Posterior cingulate gyrus (tissue), 11 donors: Measurements from ENCODE around the gene CCDC190.
"Not testable (repeated sequence)": the region's sequence is repeated elsewhere in the genome, so short reads cannot be mapped to it uniquely, and the experiment has no call there.

ENCODE experiments used
- DNase-seq, 10 donors: peaks; one replicate each; pipeline versions ENCODE4 v3.0.0 to v3.0.0-alpha.2; 2020 to 2021; ENCODE audit warnings: mixed read lengths in 3 of 10
- intact Hi-C: fragments of 100-400 bp; cut with DNase I; formaldehyde crosslinking; loops from one replicate; pipeline ENCODE4 v1.15.1; 2023

CCDC190 gene

DNA sequence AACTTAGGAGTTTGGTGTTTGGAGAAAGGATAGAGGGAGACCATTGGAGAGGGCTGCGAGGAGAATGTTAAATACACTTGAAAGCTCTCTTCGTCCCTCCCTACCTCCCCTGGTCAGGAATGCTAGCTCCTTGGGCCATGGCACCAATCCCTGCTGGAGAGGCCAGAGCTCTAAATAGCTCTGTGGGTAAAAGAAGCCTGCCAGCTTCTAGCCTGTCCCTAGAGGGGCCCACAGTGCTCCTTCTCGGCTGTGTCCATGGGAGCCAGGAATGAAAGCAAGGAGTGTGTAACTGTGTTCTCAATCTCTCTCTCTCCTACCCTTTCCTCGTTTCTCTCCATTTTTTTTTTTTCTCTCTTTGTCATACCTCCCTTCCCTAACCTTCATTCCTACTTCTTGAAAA, at the start of gene CCDC190:
Gene CCDC190, minus strand, starts transcription at position 75 of the 400 bp plus-strand sequence. CDS start 1,529 bp downstream, outside the sequence.
- intact Hi-C loops = no loop called here
- DNase-seq = peak in 1 of 10 donors; percentile 66

GRCh38 chr1:162910161-162910560, 49.2 kb upstream of the CCDC190 start:
- no peak for DNase-seq
- intact Hi-C loops = no loop called here

DNA sequence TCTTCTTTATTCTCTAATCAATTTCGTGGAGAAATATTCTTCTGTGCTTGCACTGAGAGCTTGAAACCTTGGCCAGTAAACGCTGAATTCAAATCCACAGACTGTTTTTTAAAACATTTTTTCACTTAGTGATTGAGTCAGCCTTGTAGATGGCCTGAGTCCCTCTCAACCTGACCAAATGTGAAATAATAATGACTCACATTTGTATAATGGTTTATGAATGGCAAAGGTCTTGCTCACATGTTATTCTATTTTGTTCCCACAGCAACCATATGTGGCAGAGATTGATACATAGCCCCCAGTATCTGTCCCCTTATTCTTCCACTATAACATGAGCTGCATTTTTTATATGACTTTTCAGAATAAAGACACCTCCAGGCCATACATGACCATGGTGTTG, 47.8 kb upstream of the CCDC190 start:
- intact Hi-C loops = no loop called here

DNA sequence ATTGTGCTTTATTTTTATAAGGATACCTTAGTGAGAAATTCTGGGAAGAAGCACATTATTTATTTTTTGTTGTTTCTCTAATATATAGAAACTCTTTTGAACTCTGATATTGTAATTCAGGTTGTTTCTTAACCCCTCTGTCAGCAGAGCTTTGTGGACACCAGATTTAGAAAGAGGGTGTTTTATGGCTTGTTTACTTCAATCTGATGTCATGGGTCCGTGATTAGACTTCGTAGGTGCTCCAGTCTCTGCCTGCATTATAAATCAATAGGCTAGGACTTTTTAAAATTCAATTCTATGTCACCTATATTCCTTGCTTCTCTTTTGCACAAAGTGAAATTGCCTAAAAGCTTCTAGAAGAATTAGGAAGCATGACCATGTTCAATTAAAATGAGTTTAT, 47.3 kb upstream of the CCDC190 start:
- no peak for DNase-seq
- intact Hi-C loops = no loop called here

More for the DNA sequence above, 47.8 kb upstream of the CCDC190 start:
- DNase-seq = no peak

DNA sequence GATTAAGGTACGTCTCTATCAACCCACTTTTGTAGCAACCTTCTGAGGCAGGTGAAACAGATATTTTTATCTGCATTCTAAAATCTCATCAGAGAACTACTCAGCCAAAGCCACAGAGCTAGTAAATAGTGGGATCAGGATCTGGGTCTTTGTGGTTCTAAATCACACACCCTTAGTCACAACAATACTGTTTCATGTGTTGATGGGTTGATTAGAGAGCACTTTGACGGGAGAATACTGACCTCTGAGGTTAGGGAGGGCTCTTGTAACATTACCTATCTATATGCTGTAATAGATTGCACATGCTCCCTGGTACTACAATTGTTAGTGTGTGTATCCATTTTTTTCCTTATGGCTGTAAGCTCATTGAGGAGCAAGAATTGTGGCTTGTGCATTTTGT, 45.5 kb upstream of the CCDC190 start:
- no peak for DNase-seq
- intact Hi-C loops = no loop called here

DNA sequence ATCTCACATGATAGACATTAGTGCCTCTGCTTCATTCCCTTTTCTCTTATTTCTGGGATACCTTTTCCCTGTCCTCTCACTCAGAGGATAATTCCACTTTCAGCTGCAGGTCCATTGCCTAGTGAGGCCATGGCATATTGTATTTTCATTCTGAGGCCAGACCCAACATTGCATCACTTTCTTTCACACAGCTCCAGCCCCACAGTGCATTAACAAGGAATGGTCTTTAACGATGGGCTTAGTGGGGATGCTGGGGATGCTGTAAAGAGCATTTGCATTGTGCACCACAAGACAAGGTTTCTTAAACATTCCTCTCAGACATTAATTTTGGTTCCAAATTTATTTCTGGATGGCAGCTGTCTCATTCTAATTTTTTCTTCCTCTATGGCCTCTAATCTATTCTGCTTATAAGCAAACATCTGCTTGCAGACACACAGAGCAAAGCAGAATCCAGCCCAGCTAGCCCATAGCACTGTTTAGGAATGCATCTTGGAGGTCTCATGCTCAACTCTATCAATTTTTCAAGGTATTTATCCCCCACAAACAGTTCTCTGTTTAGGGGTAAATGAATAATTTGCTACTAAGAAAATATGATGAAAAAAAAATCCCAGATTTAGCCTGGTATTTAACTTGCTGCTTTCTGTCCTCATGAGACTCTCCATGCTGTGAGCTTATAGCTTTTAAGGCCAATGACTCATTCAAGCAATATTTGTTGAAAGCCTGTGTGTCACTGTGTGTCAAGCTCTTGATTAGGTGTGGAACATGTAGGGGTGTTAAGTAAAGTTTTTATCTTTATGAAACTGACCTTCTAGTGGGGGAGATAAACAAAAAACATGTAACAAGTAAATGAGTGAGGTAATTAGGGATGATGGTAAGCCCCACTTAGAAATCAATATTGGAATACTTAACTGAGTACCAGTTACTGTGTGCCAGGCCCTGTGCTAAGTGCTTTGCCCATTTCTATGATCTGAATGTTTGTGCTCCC, 44.5 kb upstream of the CCDC190 start:
- intact Hi-C loops = no loop called here

DNA sequence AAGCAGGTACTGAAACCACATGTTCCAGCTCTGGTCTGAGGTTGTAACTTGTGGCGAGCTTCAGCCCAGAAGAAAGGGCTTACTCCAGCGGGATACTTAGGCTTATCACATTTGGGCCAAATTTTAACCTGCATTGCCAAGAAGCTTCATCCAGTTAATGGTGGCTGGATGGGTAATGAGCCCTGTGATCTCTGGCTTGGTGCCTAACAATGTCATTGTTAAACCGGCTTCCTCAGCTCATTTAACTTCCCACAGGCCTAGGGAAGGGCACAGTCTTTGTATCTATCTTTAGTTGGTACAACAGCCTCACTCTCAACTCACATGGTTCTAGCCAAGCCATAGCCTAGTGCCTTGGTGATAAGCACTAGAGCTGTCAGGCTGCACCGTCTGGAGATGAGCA, 43.6 kb upstream of the CCDC190 start:
- no peak for DNase-seq
- intact Hi-C loops = no loop called here

More for the DNA sequence above, 44.5 kb upstream of the CCDC190 start:
- no peak for DNase-seq

- no peak for DNase-seq
- intact Hi-C loops = no loop called here
Measured at GRCh38 chr1:162904023-162904422, 43.0 kb upstream of the CCDC190 start.

GRCh38 chr1:162903246-162903645, 42.3 kb upstream of the CCDC190 start:
- intact Hi-C loops = no loop called here
- DNase-seq = no peak

DNA sequence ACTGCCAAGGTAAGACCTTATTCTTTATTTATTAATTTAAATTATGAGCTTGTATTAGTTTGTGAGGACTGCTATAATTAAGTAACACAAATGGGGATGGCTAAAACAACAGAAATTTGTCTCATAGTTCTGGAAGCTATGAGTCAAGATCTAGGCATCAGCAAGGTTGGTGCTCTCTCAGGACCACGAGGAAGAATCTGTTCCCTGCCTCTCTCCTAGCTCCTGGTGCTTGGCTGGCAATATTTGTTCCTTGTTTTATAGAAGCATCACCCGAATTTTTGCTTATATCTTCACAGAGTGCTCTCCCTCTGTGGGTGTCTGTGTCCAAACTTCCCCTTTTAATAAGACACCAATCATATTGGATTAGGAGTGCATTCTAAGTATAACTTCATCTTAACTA, 41.4 kb upstream of the CCDC190 start:
- DNase-seq = no peak
- intact Hi-C loops = no loop called here

DNA sequence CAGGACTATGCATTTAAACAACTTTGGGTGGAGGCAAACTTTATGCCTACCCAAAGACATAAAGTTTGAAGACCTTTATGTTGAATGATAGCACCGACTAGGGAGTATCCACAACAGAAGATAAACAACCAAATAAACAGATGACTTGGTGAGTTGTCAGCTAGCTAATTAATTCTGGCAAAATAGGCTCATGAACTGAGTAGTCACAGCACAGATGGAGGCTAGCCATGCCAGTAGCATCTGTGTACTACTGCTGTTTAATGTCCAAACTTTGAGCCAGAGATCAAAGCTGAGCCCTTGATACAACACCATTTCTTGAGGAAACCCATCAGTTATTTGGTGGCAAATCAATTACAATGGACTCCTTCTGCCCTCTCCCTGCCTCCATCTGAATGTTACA, 40.3 kb upstream of the CCDC190 start:
- DNase-seq = no peak
- intact Hi-C loops = no loop called here

- DNase-seq = no peak
- intact Hi-C loops = no loop called here
Measured at GRCh38 chr1:162899422-162900146, 38.6 kb upstream of the CCDC190 start.

- intact Hi-C loops = no loop called here
- DNase-seq = no peak
Measured at GRCh38 chr1:162893612-162893908, 32.6 kb upstream of the CCDC190 start.

DNA sequence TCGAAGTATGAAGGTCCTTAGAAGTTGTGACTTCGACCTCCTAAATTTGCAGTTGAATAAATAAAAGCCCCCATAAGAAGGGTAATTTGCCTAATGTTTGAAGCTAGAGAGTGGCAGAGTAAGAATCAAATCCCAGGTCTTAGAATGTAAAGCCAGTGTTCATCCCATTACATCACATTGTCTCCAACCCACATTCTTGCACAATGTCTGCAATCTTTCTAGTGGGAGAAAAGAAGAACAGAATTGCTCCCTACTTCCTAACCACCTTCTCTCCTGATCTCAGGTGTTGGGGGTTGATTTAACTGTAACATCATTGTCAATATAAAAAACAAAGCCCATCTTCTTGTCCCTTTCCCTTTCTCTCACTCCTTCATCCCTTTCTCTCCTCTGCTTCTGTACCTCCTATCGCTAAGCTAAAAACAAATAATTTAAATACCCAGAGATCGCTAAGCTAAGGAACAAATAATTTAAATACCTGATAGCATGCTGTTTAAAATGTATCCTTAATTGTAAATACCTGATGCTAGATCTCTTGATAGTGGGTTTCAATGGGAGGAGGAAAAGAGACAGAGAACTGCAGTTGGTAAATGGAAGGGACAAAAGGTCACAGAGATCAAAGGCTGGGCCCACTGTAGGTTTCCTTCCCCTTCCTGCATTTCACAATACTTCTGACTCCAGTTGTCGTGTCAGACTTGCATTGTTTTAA, 32.1 kb upstream of the CCDC190 start:
- DNase-seq = no peak
- intact Hi-C loops = no loop called here

DNA sequence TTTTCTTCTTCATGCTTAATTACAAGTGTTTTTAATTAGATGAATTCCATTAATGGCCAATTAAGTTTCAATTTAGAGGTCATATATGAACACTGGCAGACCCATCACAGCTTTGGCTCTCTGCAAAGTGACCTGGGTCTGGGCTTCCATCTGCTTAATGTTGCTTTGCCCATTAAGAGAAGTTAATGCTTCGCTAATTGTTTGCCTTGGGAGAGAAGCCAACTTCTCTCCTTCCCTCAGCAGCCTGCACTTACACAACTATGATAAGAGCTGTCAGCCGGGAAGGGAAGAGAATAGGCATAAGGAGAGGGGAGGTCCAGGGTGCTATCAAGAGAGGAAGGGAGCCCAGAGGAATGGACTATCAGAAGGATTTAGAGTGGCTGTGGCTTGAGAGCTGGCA, 29.0 kb upstream of the CCDC190 start:
- no peak for DNase-seq
- intact Hi-C loops = no loop called here

DNA sequence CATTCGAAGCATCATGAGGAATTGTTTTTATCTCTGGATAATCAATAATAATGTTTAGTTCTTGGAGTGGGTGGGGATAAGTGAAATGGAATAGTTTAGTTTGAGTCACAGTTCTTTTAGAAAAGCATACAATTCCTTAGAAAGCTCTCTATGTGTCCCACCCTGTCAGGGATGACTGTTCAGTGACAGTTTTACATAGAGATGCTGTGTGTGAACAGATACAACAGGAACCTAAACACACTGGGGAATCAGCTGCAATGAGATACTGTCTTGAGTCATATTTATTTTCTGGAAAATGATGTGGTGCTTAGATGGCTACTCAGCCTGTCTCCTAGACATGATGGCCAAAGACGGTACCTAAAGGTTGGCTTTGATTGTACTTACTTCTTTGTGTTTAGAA, 25.7 kb upstream of the CCDC190 start:
- no peak for DNase-seq
- intact Hi-C loops = no loop called here

DNA sequence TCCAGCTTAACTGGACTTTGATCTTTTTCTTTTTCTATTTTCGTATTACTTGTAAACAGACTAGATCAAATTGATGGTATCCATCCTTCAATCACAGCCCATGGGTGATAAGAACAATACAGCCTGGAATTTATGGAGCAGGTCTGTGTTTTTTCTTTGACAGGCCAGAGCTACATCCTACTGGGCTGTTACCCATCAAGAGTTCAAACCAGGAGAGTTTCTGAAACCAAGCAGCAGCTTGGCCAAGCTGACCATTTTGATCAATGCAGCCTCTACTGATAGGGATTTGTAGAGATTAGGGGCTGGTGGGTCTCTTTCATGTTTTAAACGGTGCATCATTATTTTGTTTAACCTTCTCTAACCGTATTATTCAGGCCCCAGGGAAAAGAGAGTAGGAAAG, 24.3 kb upstream of the CCDC190 start:
- DNase-seq = no peak
- intact Hi-C loops = no loop called here

GRCh38 chr1:162884831-162885230, 23.9 kb upstream of the CCDC190 start:
- DNase-seq = no peak
- intact Hi-C loops = no loop called here

- peak in 8 of 10 donors; percentile 55 to 92 (median 70) for DNase-seq
- intact Hi-C loops = no loop called here
Measured at GRCh38 chr1:162882248-162882674, 21.3 kb upstream of the CCDC190 start.

- intact Hi-C loops = no loop called here
Measured at GRCh38 chr1:162881590-162881989, 20.6 kb upstream of the CCDC190 start.

GRCh38 chr1:162880617-162881016, 19.6 kb upstream of the CCDC190 start:
- intact Hi-C loops = not testable (repeated sequence)

More at GRCh38 chr1:162881590-162881989, 20.6 kb upstream of the CCDC190 start:
- peak in 1 of 10 donors; percentile 61 for DNase-seq

More at GRCh38 chr1:162880617-162881016, 19.6 kb upstream of the CCDC190 start:
- not testable (repeated sequence) for DNase-seq
